Ramos (cell line): ENCODE data around the gene FAM32A.

Experiments used
- in situ Hi-C: fragments of 300-500 bp; cut with MboI; formaldehyde crosslinking; loops from one replicate; pipeline ENCODE4 v1.14.3; 2022; ENCODE audit warnings: low sequenced_read_pairs; ENCODE audit not compliant: unreplicated experiment

FAM32A gene

DNA sequence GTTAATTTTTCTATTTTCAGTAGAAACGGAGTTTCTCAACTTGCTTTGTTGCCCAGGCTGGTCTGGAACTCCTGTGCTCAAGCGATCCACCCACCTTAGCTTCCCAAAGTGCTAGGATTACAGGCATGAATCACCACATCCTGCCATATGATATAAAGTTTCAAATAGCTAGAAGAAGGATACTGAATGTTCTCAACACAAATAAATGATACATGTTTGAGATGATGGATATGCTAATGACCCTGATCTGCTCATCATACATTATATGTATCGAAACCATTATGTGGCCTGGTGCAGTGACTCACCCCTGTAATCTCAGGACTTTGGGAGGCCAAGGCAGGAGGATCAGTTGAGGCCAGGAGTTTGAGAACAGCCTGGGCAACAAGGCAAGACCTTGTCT, 23.4 kb upstream of the FAM32A start:
- in situ Hi-C loops = no loop called here

DNA sequence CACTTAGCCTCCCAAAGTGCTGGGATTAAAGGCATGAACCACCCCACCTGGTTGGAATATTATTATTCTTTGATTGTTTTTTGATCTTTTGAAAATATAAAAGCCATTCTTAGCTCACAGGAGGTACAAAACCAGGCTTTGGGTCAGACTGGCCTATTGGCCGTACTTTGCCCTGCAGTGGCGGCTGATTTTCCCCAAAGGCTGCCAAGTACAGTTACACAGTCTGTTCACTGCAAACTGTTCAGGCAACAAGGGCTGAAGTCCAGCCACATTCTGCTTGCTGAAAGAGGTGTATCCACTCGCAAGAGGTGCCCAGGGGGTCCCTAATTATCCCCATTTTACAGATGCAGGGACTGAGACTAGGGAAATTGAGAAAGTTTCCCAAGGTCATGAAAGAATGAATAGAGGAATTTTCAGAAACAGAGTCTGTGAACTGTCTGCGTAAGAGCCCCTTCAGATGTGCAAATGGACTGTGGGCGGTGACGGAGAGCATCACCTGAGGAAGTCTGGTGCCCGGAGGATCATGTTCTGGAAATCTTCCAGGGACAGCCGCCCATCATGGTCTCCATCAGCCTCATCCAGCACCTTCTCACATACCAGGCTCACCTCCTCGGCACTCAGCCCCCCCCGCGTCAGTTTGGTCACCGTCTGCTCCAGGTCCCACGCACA, 20.9 kb upstream of the FAM32A start:
- in situ Hi-C loops = no loop called here

GRCh38 chr19:16166417-16166816, 18.8 kb upstream of the FAM32A start:
- in situ Hi-C loops = no loop called here

DNA sequence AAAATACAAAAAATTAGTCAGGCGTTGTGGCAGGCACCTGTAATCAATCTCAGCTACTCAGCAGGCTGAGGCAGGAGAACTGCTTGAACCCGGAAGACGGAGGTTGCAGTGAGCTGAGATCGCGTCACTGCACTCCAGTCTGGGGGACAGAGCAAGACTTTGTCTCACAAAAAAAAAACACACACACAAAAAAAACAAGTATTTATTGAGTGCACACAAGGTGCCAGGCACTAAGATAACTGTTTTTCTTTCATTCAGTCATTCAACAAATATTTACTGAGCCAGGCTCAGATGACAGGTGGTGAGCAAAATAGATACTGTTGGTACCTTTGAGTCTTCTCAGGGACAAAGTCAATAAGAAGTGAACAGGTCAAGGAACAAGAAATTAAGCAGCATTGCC, 18.2 kb upstream of the FAM32A start:
- in situ Hi-C loops = no loop called here

GRCh38 chr19:16168465-16169081, 16.6 kb upstream of the FAM32A start:
- in situ Hi-C loops = no loop called here

DNA sequence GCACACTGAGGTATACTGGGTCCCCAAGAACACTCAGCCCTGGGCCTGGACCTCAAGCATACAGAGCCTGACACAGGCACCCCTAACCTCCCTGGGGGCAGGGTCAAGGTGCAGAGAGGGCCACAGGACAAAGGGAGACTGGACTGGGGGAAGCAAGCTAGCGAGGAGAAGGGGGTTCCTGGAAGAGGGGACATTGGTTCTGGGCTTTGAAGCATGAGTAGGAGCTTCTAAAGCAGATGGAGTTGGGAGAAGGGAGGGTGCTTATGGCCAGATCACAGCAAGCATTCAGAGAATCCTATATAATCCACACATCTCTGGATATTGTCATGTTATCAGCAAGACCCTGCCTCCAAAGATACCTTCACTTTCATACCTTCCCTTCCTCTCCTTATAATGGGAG, 15.1 kb upstream of the FAM32A start:
- in situ Hi-C loops = no loop called here

DNA sequence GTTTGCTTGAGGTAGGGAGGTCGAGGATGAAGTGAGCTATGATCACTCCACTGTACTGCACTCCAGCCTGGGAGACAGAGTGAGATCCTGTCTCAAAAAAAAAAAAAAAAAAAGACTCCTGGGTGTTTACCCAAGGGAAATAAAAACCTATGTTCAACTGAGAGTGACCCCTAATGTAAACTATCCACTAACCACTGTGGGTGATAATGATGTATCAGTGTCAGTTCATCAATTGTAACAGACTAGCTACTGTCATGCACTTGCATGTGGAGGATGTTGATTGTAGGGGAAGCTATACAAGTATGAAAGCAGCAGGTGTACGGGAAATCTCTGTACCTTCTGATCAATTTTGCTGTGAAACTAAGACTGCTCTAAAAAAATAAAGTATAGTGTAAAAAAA, 9.3 kb upstream of the FAM32A start:
- in situ Hi-C loops = loop anchor here (25.0 kb wide), 1 partner anchor 339 kb away; no protein-coding TSS in a partner anchor

DNA sequence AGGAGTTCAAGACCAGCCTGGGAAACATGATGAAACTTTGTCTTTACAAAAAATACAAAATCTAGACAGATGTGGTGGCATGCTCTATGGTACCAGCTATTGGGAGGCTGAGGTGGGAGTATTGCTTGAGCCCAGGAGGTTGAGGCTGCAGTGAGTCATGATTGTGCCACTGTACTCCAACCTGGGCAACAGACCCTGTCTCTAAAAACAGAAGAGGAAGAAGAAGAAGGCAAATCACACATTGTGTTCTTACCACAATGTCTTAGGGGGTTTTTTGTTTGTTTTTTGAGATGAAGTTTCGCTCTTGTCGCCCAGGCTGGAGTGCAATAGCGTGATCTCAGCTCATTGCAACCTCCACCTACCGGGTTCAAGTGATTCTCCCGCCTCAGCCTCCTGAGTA, 6.3 kb upstream of the FAM32A start:
- in situ Hi-C loops = loop anchor here (25.0 kb wide), 1 partner anchor 342 kb away; no protein-coding TSS in a partner anchor

DNA sequence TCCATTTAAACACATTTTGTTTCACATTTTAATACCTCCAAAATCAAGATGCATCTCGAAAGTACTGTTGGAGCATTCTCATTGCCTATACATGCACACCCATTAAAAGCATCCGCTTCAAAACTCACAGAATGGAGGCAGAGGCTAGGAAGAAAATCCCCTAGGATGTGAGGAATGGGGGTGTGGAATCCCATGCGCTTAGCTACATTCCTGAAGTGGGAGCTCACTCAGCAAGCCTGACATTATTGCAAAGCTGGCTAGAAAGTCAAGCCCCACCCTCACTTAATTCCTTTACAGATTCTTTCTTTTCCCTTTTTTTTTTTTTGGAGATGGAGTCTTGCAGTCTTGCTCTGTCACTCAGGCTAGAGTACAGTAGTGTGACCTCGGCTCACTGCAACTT, 4.6 kb upstream of the FAM32A start:
- in situ Hi-C loops = loop anchor here (5.0 to 25.0 kb wide), 3 partner anchors 138 to 556 kb away; no protein-coding TSS in a partner anchor

DNA sequence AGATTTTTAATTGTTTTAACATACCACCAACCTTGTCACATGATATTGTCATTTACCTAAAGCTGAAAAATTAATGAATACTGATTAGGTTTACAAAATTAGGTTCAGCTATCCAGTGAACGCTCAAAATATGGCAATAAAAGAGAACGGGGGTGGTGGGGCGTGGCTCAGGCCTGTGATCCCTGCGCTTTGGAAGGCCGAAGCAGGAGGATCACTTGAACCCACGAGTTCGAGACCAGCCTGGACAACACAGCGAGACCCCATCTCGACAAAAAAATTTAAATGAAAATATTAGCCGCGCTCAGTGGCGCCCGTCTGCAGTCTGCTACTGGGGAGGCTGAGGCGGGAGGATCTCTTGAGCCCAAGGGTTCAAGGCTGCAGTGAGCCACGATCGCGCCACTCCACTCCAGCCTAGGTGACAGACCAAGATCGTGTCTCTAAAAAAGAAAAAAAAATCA, 516 bp upstream of the FAM32A start:
- in situ Hi-C loops = loop anchor here (5.0 to 25.0 kb wide), 3 partner anchors 142 to 560 kb away; no protein-coding TSS in a partner anchor

GRCh38 chr19:16185768-16186123, 536 bp downstream of the FAM32A start:
- in situ Hi-C loops = loop anchor here (10.0 to 25.0 kb wide), 2 partner anchors 348 to 561 kb away; no protein-coding TSS in a partner anchor

- in situ Hi-C loops = loop anchor here (10.0 to 25.0 kb wide), 2 partner anchors 351 to 564 kb away; no protein-coding TSS in a partner anchor
Observed at GRCh38 chr19:16188521-16188920, 3.3 kb downstream of the FAM32A start.

GRCh38 chr19:16190198-16190597, 5.0 kb downstream of the FAM32A start:
- in situ Hi-C loops = loop anchor here (25.0 kb wide), 1 partner anchor 353 kb away; no protein-coding TSS in a partner anchor

GRCh38 chr19:16190736-16191135, 5.5 kb downstream of the FAM32A start:
- in situ Hi-C loops = loop anchor here (25.0 kb wide), 1 partner anchor 353 kb away; no protein-coding TSS in a partner anchor

DNA sequence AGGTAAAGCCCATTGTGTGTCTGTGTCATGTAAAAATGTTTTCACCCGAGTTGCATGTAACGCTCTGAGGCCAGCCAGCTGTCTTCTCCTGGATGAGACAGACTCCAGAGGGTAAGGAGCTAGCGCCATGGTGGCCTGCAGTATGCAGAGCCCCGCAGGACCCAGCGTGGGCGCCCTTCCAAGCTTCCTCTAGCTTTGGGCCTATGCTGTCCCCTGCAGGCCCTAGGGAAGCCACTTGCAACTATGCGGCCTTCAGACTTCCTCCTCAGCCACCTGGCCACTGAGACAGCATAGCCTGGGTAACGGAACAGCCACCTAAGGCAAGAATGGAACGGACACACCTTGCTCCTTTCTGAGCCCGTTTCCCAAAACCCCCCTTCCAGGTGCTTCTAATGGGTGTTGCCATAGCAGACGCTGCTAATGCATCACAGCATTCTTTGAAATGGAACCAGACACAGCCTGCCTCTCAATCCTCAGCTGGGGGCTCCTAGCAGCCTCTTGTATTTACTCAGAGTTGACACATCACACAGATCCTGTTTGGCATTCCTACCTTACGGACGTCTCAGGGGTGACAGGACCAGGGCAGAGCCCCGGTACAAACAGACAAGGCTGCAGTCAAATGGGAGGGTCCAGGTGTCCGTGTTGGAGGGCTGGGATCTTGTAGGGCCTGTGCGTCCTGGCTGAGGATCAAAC, 6.2 kb downstream of the FAM32A start:
- in situ Hi-C loops = loop anchor here (25.0 kb wide), 1 partner anchor 354 kb away; no protein-coding TSS in a partner anchor

DNA sequence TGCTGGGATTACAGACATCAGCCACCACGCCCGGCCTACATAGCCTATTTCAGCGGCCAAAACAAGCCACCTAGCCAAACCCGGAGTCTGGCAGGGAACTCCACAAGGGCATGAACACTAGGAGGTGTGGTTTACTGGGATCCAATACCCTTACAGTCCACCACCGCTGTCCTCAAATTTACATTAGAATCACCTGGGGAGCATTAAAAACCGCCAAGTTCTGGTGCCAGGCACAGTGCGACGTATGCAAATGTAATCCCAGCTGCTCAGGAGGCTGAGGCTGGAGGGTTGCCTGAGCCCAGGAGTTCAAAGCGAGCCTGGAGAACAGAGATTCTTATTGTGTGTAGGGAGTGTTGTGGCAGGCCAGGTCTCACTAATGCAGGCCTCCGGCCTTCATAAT, 8.3 kb downstream of the FAM32A start:
- in situ Hi-C loops = loop anchor here (25.0 kb wide), 1 partner anchor 356 kb away; no protein-coding TSS in a partner anchor

DNA sequence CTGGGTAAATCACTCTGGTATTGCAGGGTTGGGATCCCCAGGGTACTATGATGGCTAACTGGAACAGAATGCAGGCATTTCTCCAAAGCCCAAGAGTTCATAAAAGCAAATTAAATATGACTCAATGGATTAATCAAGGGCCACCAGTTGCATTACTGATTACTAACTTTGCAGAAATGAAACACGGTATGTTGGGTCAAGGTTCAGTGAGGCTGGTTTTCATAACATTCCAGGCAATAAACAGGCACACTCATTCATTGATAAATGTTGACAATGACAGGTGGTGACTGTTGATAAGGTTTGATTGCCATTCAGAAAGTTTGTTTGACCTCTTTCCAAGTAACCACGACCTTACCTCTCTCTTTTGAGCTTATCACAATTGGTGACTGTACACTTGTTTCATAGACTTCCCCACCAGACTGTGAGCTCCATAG, 12.0 kb downstream of the FAM32A start:
- in situ Hi-C loops = loop anchor here (25.0 kb wide), 1 partner anchor 360 kb away; no protein-coding TSS in a partner anchor

DNA sequence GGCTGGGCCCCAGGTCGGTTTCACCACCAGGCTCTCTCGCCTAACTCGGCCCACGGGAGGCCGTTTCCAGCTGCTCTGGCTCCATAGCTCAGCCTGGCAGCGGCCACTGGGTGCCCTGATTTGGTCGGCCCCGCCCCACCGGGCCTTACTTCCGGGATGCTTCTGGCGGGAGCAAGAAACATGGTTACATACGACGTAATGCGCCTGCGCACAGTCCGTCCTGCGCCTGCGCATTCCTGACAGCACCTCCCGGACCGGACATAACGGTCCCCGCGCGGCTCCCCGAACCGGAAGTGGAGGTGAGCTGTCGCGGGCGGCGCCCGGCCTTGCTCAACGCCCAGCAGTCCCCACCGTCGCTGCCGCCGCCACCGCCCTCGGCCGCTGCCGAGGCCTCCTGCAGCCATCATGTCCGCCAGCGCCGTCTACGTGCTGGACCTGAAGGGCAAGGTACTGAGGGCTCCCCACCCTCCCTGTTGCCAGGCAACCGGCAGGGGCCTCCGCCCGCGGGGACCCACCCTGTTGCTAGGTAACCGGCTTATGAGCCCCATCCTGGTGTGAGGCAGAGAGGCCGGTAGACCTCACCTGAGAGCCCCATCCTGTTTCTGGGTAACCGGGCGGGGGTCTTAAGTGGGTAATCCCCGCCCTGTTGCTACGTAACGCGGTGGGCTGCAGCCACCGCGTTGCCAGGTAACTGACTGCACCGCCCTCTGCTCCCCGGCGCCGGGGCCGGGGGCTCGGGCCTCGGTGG, 12.6 kb downstream of the FAM32A start, which contains the start of gene AP1M1:
AP1M1 (plus strand) TSS at position 290 of the 748 bp plus-strand sequence; CDS start at position 406, 116 bp downstream.
- in situ Hi-C loops = loop anchor here (25.0 kb wide), 1 partner anchor 360 kb away; no protein-coding TSS in a partner anchor

- in situ Hi-C loops = loop anchor here (25.0 kb wide), 1 partner anchor 361 kb away; no protein-coding TSS in a partner anchor
Observed at GRCh38 chr19:16198370-16198651, 13.1 kb downstream of the FAM32A start.
